Activated effector memory CD4-positive, alpha-beta T cell treated with Interleukin-2 at 50 U/mL for 16 hours (primary cell): ENCODE data around the gene LRRC7.
"Not testable (repeated sequence)": the region's sequence is repeated elsewhere in the genome, so short reads cannot be mapped to it uniquely, and the experiment has no call there.

Source experiments
- DNase-seq: peaks from one replicate; pipeline ENCODE4 v3.0.0-alpha.2; 2020

The LRRC7 gene

GRCh38 chr1:69787151-69787550 is 219.4 kb downstream of the LRRC7 start:
- DNase-seq, result no peak

GRCh38 chr1:69791311-69791710 is 223.6 kb downstream of the LRRC7 start:
- no peak for DNase-seq

GRCh38 chr1:69794831-69795230 is 227.1 kb downstream of the LRRC7 start:
- no peak for DNase-seq

- DNase-seq, result no peak
These were observed 247.2 kb downstream of the LRRC7 start for GRCh38 chr1:69814926-69815325.

- no peak for DNase-seq
These were observed 257.2 kb downstream of the LRRC7 start for GRCh38 chr1:69824932-69825331.

- no peak for DNase-seq
These were observed 260.0 kb downstream of the LRRC7 start for GRCh38 chr1:69827732-69828131.

- no peak for DNase-seq
These were observed 265.8 kb downstream of the LRRC7 start for GRCh38 chr1:69833536-69833935.

GRCh38 chr1:69834336-69834735 is 266.6 kb downstream of the LRRC7 start:
- no peak for DNase-seq

GRCh38 chr1:69835955-69836354 is 268.2 kb downstream of the LRRC7 start:
- DNase-seq, result no peak

- DNase-seq, result no peak
These were observed 269.4 kb downstream of the LRRC7 start for GRCh38 chr1:69836971-69837636.

- DNase-seq, result no peak
These were observed 274.6 kb downstream of the LRRC7 start for GRCh38 chr1:69842326-69842725.

- no peak for DNase-seq
These were observed 277.9 kb downstream of the LRRC7 start for GRCh38 chr1:69845655-69846054.

GRCh38 chr1:69846267-69846666 is 278.5 kb downstream of the LRRC7 start:
- no peak for DNase-seq

GRCh38 chr1:69847670-69848069 is 279.9 kb downstream of the LRRC7 start:
- no peak for DNase-seq

GRCh38 chr1:69852151-69852550 is 284.4 kb downstream of the LRRC7 start:
- no peak for DNase-seq

GRCh38 chr1:69852706-69853105 is 285.0 kb downstream of the LRRC7 start:
- no peak for DNase-seq

GRCh38 chr1:69858534-69858933 is 290.8 kb downstream of the LRRC7 start:
- no peak for DNase-seq

GRCh38 chr1:69861641-69862040 is 293.9 kb downstream of the LRRC7 start:
- no peak for DNase-seq

- no peak for DNase-seq
These were observed 295.2 kb downstream of the LRRC7 start for GRCh38 chr1:69862906-69863305.

- no peak for DNase-seq
These were observed 296.0 kb downstream of the LRRC7 start for GRCh38 chr1:69863704-69864103.

GRCh38 chr1:69871412-69871811 is 303.7 kb downstream of the LRRC7 start:
- no peak for DNase-seq

GRCh38 chr1:69878338-69878737 is 310.6 kb downstream of the LRRC7 start:
- no peak for DNase-seq

- not testable (repeated sequence) for DNase-seq
These were observed 320.3 kb downstream of the LRRC7 start for GRCh38 chr1:69888016-69888415.

- no peak for DNase-seq
These were observed 320.9 kb downstream of the LRRC7 start for GRCh38 chr1:69888657-69889056.

- DNase-seq, result no peak
These were observed 330.8 kb downstream of the LRRC7 start for GRCh38 chr1:69898403-69898947.
